Measurements from ENCODE around the gene DEFB123.

- TF ChIP-seq, protein P1, sequence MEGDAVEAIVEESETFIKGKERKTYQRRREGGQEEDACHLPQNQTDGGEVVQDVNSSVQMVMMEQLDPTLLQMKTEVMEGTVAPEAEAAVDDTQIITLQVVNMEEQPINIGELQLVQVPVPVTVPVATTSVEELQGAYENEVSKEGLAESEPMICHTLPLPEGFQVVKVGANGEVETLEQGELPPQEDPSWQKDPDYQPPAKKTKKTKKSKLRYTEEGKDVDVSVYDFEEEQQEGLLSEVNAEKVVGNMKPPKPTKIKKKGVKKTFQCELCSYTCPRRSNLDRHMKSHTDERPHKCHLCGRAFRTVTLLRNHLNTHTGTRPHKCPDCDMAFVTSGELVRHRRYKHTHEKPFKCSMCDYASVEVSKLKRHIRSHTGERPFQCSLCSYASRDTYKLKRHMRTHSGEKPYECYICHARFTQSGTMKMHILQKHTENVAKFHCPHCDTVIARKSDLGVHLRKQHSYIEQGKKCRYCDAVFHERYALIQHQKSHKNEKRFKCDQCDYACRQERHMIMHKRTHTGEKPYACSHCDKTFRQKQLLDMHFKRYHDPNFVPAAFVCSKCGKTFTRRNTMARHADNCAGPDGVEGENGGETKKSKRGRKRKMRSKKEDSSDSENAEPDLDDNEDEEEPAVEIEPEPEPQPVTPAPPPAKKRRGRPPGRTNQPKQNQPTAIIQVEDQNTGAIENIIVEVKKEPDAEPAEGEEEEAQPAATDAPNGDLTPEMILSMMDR (IDR thresholded peaks at IDR 0.05) = no peak
- TF ChIP-seq EZH2 (IDR thresholded peaks at IDR 0.05) = no peak
These were observed 36.5 kb upstream of the DEFB123 start for GRCh38 chr20:31403886-31404285.
